HG02571 (cell line): ENCODE results near the gene PRKAG2.
"Not testable (repeated sequence)": the region's sequence is repeated elsewhere in the genome, so short reads cannot be mapped to it uniquely, and the experiment has no call there.

ENCODE experiments used
- ATAC-seq: cut with Tn5 transposase; IDR thresholded peaks from one replicate; pipeline ENCODE4 v1.9.1; 2021; ENCODE audit warnings: mild to moderate bottlenecking, moderate library complexity; ENCODE audit not compliant: unreplicated experiment

The PRKAG2 gene

DNA sequence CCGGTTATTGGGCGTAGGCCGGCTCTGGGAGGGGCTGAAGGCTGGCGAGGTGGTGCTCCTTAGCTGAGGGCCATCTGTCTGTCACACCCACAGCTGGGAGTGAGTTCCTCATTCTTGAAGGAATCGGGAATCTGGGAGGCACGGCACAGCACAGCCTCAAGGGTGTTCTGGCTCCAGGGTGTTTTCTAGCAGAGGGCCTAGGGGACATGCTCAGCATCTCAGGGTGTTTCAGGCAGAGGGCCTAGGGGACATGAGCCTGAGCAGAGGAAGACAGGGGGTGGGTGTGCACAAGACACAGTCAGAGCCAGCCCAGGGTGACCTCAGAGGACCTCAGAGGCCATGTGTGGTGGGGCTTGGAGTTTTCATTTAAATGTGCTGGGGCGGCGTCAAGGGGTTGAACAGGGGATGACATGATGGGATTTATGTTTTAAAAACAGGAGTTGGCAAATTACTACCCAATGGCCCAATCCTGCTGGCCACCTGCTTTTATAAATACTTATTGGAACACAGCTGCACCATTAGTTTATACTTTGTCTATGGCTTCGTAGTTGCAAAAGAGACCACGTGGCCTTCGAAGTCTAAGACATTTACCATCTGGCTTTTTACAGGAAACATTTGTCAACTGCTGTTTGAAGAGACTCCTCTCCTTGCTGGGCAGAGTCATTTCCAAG lies 121.6 kb downstream of the PRKAG2 start:
- no peak for ATAC-seq

DNA sequence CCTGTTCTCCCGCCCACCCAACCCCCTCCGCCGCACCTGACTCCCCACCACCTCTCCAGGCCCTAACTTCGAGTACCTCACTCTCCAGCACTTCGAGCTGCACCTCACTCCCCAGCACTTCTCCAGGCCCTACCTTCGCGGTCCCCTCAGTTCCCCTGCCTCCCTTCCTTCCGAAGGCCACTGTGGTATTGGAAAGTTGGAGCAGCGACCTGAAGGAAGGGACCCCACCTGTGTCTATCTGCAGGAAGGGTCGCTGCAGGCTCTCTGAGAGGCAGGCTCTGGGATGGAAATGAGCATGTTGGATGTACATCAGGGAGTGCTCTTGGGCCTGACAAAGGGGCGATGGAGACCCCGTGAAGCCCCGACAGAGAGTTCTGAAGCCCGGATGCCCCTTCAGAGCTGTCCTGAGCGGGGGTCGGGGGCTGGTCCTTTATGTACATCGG lies 122.2 kb downstream of the PRKAG2 start:
- no peak for ATAC-seq

DNA sequence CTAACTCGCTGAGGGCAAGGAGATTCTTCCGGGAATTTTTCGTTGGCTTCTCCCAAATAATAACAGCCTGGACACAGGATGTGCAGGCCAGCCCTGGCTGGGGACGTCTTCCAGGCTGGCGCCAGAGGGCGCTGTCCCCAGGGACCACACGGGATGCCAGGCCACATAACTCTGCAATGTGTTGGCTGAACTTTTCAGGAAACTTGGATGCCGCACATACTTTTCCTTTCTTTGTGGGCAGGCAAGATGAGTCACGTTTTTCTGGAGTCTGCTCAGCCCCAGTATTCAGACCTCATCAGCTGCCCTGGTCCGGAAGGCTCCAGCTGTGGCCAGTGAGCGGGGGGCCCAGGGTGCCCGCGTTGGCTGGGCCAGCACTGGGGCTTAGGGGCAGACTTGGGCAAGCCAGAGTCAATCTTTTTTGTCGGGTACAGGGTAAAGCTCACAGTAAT lies 122.7 kb downstream of the PRKAG2 start:
- no peak for ATAC-seq

DNA sequence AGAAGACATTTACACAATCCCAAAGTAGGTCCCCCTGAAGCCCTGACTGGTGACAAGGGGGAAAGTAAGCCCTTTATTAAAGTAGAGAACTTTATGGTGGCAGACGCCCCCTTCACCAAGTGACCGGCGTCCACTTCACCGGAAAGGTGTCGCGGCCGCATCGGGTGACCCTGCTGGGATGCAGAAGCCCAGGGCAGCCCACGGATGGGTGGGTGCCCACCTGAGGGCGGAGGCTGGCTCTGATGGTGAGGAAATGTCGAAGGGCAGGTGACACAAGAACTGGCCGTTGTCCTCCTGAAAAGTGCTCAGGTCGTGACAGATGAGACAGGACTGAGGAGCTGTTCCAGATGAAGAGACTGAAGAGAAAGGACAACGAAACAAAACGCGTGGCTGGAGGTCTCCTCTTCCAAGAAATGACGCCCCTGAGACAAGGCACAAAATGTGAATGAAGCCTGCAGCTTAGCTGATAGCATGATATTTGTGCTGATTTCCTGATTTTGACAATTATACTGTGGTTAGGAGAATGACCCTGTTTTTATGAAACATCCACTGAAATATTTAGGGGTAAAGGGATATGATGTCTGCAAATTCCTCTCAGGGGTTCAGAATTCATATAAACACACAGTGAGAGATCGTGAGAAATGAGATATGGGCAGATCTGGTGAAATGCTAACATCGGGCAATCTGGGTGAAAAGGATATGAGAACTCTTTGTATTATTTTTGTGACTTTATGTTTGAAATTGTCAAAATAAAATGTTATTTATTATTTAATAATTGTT lies 123.9 kb downstream of the PRKAG2 start:
- no peak for ATAC-seq

DNA sequence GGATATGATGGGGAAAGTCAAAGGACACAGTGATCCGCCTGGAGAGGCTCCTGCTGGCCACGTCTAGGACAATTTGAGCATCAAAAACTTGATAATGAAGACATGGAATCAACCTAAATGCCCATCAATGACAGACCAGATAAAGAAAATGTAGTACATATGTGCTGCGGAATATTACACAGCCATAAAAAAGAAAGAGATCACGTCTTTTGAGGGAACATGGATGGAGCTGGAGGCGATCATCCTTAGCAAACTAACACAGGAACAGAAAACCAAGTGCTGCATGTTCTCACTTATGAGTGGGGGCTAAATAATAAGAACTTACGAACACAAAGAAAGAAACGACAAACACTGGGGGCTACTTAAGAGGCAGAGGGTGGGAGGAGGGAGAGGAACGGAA lies 124.9 kb downstream of the PRKAG2 start:
- ATAC-seq: no peak

DNA sequence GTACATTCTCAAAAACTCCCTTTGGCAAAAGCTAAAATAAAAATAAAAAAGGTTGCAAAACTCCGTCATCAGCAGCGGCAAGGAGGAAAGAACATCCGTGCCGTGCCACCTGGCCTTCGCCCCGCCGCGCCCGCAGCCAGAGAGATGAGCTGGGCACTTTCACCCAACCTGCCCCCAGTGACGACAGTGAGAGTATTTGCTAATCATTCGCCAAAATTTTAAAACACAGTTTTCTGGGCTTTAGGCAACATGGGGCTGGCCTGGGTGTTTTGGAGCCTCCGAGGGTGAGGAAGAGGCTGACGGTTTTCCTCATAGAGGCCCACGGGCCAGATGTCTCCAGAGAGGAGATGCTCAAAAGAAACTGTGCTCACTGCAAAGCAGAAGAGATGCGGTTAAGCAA lies 128.2 kb downstream of the PRKAG2 start:
- no peak for ATAC-seq

DNA sequence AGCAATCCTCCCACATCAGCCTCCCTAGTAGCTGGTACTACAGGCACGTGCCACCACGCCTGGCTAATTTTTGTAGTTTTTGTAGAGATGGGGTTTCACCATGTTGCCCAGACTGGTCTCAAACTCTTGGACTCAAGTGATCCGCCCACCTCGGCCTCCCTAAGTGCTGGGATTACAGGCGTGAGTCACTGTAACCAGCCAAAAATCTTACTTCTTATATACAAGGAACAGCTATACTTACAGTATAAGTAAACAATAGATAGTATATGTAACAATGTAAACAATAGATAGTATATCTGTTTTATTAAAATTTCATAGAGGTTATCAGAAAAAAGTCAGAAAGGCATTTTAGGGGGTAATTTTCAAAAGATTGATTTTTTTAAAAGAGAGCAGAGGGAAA lies 128.9 kb downstream of the PRKAG2 start:
- ATAC-seq: not testable (repeated sequence)

DNA sequence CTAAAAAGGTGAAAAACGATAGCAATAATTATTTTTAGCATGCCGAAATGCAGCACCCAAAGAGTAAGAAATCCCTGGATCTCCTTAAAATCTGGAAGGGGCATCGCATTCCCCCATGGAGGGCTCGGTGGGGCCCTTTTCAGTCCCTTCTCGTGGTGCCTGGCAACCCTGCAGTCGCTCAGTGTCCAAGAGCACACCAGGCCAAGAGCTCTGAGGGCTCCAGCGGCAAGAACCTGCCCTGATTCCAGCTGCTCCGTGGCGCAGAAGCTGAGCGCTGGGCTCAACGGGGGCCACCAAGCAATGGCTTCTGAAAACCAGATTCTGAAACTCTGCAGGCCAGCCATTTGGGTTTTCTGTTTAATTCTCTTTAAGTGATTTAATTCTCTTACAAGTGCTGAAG lies 131.2 kb downstream of the PRKAG2 start:
- ATAC-seq: no peak

DNA sequence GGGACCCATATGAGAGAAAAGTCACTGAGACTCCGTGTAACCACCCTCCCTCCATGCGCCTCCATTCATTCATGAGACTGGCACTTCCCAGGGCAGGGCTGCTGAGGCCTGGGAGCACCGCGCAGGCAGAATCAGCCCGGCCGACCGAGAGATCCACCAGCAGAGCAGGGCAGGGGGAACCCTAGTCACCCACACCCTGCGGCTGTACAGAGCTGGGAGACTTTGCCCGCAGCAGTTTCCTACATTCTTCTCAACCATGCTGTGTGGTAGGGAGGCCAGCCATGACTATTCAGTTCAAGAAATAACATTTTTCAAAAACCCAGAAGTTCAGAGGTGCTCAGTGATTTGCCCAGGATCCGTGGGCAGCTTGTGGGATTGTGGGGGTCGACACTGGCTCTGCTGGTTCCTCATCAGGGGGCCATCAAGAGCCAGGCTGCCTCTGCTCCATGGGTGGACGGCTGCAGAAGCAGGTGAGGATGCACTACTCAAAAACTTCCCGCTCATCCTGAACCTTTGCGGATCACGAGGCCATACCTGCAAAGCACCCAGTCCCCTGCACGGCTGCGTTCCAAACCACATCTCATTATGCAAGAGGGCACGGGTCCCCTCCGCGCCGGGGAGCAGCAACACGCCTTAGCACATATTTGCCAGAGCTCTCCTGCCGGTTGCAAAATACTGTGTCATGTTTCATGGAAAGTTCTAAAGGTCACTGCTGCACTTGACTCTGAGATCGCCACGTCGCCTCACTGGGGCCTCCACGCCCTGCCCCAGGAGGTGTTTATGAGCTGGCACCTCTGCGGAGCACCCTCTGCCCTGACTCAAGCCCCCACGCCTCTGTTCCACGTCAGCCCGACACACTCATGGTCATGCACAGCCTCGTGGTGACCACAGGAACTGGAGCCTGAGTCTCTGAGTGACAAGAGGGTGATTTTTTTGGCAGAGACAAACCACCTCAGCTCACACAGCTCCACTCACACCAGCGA lies 132.0 kb downstream of the PRKAG2 start:
- no peak for ATAC-seq

DNA sequence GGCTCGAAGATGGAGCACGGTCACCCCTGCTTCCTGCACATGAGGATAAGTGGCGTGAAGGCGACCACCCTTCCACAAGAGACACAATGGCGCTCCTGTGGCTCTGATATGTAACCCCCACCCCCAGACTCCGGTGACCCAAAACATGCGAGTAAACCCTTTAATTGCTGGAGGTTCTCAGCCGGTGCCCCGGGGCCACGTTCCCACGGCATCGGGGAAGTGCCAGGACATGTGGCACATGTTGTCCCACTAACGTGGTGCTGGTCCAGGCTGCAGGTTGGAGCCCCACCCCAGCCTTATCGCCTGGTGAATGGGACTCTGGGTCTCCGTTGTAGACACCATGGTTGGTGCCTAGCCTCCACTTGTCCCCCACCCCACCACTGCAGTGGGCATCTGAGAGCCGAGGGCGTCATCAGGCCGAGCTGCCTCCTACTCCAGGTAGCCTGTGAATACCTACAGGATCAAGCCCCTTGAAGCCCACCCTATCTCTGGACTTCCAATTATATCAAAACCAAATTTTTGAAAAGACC lies 132.8 kb downstream of the PRKAG2 start:
- no peak for ATAC-seq

DNA sequence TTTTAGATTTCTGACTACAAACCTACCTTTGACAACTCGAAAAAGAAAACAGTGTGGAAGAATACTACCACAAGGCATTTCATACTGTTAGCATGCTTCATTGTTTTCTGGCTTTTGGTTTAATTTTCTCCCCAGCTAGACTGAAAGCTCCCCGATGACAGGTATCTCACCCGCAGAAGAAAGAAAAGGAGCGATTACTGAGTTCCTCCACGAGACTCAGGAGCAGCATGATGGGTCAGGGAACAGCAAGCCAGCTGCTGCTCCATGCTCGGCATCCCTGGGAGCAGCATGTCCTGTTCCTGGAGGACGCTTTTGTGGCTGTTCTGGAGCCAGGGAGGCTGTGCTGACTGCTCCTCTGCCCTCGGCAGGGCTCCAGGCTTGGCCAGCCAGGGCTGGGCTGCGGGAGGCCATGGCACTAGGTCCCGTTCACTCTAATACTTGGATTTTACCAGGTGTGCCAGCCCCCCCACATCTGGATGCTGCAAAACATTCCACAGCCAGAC lies 133.4 kb downstream of the PRKAG2 start:
- no peak for ATAC-seq

DNA sequence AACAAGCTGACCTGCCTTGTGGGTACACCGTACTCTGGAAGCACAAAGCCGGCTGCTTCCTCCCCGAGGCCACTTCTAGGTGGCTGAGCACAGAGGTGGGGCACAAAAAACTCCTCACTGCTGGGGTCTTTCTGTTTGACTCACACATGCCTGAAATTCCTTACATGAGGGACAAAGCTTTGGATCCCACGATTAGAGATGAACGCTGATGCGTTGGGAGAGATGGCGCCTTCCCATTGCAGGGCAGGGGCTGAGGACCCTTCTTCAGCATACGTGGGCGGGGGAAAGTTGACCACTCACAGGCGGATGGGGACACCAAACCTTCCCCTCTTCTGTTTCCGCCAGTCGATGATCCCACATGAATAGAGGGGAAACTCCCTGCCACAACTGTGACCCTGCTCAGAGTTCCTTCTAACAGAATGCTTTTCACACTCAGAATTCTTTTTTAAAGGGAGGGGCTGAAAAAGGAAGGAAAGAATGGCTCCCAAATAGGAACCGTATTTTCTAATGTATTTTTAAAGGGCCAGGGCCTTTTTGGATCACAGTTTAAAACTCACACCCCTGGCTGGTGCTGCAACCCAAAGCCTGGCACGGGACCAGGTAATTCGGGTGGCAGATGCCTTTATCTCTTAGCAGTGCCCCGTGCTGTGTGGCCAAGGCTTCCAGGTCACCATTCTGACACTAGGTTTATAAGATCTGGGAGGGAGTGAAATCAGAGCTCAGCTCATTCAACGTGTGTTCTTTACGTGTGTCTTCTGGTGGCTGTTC lies 134.0 kb downstream of the PRKAG2 start:
- no peak for ATAC-seq

DNA sequence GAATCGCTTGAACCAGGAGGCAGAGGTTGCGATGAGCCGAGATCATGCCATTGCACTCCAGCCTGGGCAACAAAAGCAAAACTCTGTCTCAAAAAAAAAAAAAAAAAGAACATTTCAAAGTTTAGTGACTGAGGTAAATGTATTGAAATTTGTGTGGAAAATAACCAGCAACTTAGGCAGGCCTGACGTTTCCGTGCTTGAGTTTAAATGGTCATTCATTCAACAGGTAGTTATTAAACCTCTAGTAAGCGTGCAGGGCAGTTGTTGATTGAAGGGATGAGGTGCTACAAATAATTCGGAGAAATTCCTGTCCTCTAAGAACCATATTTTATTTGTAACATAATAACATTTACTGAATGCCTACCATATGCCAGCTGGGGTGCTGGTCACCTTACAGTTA lies 135.3 kb downstream of the PRKAG2 start:
- ATAC-seq: no peak

DNA sequence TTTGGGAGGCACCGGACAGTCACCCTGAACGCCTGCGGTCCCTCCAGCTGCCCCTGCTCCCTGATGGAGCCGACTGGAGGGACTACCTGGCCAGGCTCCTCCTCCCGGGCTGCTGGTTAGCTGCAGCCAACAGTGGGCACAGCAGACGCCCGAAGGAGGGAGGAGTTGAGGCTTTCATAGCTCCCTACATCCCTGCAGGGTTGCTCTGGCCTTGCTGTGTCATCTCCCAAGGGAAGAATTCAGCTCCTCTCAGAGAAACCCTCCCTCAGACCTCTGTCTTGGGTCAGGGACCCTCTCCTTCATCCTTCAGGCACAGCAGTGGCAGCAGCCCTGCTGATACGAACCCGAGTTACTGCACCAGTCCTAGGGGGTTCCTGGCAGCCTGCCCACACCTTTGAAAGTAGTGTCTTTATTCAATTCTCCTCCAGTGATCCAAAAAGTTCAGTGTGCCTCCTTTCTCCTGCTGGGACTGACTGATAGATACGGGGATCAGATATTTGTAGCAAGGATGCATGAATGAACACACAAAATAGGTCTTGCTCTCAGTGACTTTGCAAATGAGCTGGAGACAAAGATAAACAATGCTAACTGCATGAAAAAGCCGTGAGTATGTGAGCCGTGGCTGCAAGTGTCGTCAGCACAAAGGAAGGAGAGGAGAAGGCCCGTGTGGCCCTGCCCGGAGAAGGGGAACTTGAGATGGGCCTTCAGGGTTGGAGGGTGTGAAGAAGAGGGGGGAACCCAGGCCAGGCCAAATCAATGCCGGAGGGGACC lies 136.6 kb downstream of the PRKAG2 start:
- ATAC-seq: no peak

DNA sequence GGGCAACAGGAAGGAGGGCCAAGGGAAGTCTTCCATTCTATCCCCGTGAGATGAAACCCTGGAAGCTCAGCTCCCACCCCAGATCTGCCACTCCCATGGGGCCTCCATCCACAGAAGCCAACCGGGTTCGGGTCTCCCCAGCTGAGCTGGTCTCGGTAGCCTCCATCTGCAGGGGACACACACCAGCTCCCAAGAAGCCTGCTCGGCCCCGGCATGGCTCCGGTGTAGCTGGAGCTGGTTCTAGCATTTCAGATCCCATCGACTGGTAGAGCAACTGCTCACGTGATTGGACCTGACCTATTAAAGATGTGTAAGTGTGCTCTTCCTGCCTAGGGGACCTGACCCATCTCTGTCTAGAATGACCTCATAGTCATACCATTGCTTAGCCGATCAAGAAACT lies 138.0 kb downstream of the PRKAG2 start:
- ATAC-seq: no peak

DNA sequence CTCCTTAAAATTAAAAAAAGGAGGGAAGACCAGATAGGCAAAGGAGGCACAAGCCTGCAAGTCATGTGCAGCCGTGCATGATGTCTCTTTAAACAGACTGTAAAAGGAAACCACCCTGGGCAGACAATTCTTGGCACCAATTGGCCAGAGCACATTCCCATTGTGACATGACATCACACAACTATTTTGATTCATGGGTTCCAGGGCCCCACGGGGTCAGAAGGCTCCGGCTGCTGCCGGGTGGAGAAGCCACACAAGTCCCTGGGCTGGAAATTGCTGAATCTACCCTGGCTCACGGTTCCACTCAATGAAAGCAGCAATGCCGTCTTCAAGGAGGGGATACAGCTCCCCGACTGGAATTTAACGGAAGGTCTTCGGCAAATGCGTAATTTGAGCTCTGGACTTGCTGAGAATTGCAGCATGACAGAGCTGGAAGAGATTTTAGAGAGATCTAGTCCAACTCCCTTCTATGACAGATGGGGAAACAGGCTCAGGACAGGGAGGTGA lies 140.5 kb downstream of the PRKAG2 start:
- ATAC-seq: no peak

DNA sequence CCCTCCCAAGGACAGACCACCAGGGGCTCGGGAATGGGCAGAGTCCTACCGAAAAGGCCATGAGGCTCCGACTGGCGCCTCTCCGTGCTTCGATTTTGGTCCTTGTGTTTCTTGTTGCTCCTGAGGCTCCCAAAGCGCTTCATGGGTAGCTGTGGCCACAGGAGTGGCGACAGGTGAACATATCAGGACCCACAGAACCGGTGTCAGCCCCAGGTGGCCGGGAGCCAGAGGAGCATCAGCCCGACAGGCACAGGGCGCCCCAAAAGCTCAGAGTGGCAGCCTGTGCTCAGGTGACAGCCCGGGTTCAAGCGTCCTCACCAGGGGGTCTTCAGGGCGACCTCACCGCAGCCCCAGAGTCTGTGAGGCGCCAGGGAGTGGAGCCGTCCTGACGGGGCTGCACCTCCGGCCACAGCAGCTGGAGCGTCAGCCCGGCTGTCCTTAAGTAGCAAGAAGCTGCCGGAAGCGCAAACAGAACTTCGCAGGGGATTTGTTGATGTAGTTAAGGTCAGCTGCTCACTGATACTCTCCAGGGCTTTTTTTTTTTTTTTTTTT lies 141.0 kb downstream of the PRKAG2 start:
- ATAC-seq: no peak

DNA sequence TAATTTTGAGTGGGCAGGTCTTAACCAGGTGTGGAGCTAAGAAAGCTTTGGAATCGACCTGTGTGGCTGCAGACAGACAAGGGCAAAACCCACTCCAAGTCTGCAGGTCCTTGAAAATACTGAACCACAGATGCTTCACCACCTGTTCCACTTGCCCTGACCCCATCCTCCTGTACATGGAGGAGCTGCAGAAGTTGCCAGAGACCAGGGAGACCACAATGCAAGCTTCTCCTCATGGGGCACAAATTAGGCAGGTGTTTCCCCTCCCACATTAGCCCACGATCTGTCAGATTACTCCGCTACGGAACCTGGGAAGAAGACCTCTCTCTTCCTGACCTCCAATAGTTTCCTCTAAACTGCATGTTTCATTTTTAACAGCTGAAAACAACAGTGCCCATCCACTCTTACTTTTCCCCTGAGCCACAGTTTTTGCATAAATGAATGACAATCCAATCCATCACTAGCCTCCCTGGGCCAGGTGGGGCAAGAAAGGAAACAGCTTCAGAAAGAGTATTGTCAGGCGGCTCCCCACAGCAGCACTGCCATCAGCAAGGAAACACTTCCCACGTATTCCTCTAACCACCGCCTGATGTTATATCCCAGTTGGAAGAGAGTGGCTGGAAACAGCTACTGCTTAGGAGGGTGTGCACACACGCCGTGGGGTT lies 141.6 kb downstream of the PRKAG2 start:
- no peak for ATAC-seq
